ENCODE measurements around the gene RAB7A. TPM values are rescaled to one million over a fixed set of nuclear protein-coding genes. Genes with fewer than 3 reads are reported as not detected.
A peak's percentile ranks its signal among the peaks of the same experiment; 100 is the strongest.

Gene RAB7A
- 74.9 and 83.8 TPM in 2 replicates for total RNA-seq (2014; rRNA removed; shearing (Covaris generic))

DNA sequence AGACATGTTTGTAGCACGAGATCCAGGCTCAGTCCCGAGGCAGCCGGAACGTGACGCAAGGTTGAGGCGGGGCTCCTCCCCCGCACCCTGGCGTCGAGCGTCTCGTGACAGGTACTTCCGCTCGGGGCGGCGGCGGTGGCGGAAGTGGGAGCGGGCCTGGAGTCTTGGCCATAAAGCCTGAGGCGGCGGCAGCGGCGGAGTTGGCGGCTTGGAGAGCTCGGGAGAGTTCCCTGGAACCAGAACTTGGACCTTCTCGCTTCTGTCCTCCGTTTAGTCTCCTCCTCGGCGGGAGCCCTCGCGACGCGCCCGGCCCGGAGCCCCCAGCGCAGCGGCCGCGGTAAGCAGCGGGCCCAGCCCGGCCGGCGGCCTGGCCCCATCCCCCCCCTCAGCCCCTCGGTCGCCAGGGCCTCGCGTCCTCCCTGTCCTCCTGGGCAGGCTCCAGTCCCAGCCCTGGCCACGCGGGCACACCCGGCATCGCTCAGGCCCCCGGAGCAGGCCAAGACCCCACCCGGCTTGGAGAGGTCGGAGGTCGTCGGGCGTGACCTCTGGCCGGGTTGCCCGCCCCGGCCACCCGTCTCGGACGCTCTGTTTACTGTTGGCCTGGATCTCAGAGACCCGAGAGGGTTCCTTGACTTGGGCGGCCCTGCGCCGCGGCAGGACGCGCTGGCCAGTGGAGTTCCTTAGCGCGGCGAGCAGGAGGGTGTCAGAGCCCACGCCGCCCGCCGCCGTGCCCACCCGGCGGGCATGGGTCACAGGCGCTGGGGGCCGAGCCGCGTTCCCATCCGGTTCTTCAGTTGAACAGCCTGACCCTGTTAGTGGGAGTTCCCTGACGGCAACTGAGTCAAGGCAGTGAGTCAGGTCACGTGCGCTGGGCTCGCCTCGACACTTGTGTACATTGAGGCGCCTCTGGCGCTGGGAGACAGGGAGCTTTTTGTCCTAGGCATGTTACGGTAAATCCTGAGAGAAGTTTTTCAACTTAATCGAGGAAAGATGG is at the start of gene RAB7A:
TSS of gene RAB7A (plus strand) at position 161 of the 994 bp plus-strand sequence. CDS start 69,185 bp downstream, outside the sequence.
- H3K36me3 ChIP-seq = no peaks in the 10 kb centered on the region
- peak within 1 kb of the TSS; percentile 61 for H3K27ac ChIP-seq
- DNase-seq = peak; percentile 98
- no peaks in the 10 kb centered on the region for H3K9me3 ChIP-seq (replicated peaks)
- H3K4me3 ChIP-seq = peak within 1 kb of the TSS; percentile 71
- H3K4me1 ChIP-seq = peaks cover 8% of the 10 kb centered on the region
- H3K27me3 ChIP-seq = no peaks in the 10 kb centered on the region

GRCh38 chr3:128679338-128679737 is 46.6 kb upstream of the RAB7A start:
- Histone ChIP-seq H3K4me3 (no peak overlapping the region), H3K9me3 (replicated peaks) (no peaks in the 10 kb centered on the region), H3K27ac (no peak overlapping the region), H3K4me1 (no peaks in the 10 kb centered on the region), H3K36me3 (no peaks in the 10 kb centered on the region), H3K27me3 (no peaks in the 10 kb centered on the region)
- no peak for DNase-seq

GRCh38 chr3:128680603-128681368 is 45.2 kb upstream of the RAB7A start:
- Histone ChIP-seq H3K9me3 (replicated peaks) (no peaks in the 10 kb centered on the region), H3K27me3 (no peaks in the 10 kb centered on the region), H3K4me3 (peak overlapping the region; percentile 67), H3K27ac (peak overlapping the region; percentile 93), H3K36me3 (no peaks in the 10 kb centered on the region), H3K4me1 (no peaks in the 10 kb centered on the region)
- peak; percentile 99 for DNase-seq

- Histone ChIP-seq H3K4me1 (no peaks in the 10 kb centered on the region), H3K27ac (peak overlapping the region; percentile 93), H3K9me3 (replicated peaks) (no peaks in the 10 kb centered on the region), H3K27me3 (no peaks in the 10 kb centered on the region), H3K4me3 (peak overlapping the region; percentile 67), H3K36me3 (no peaks in the 10 kb centered on the region)
- DNase-seq = peak in 1 of 2 experiments; percentile 11
Measured at GRCh38 chr3:128681369-128681829, 44.6 kb upstream of the RAB7A start.

DNA sequence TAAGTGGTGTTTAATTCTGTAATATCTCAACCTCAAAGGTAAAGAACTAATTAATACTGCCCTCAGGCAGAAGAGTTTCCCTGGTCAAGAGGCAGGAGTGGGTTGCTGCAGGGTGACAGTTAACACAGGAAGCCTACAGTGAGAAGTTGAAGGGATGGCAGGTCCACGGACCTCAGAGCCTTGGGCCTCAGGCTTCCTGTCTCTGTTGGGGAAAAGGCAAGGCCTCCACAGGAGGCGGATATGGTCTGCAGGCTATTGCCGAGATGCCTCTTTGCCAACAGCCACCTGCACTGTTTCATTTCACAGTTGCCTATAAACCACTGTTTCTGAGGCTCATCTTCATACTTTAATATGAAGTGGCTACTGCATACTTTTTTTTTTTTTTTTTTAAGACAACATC is 42.0 kb upstream of the RAB7A start:
- Histone ChIP-seq H3K27ac (no peak overlapping the region), H3K9me3 (replicated peaks) (no peaks in the 10 kb centered on the region), H3K36me3 (no peaks in the 10 kb centered on the region), H3K4me3 (no peak overlapping the region), H3K4me1 (no peaks in the 10 kb centered on the region), H3K27me3 (no peaks in the 10 kb centered on the region)
- DNase-seq = no peak

GRCh38 chr3:128684986-128685726 is 40.8 kb upstream of the RAB7A start:
- no peaks in the 10 kb centered on the region for H3K4me1 ChIP-seq
- no peak overlapping the region for H3K27ac ChIP-seq
- no peak overlapping the region for H3K4me3 ChIP-seq
- H3K36me3 ChIP-seq = no peaks in the 10 kb centered on the region
- DNase-seq = no peak
- no peaks in the 10 kb centered on the region for H3K9me3 ChIP-seq (replicated peaks)
- no peaks in the 10 kb centered on the region for H3K27me3 ChIP-seq

DNA sequence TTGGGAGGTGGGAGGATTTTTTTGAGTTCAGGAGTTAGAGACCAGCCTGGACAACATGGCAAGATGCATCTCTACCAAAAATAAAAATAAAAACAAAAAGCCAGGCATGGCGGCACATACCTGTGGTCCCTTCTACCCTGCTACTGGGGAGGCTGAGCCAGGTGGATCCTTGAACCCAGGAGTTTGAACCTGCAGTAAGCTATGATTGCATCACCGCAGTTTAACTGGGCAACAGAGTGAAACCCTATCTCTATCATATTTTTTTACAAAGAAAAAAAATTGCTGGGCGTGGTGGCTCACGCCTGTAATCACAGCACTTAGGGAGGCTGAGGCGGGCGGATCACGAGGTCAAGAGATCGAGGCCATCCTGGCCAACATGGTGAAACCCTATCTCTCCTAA is 39.5 kb upstream of the RAB7A start:
- DNase-seq = no peak
- Histone ChIP-seq H3K36me3 (no peaks in the 10 kb centered on the region), H3K4me1 (no peaks in the 10 kb centered on the region)

DNA sequence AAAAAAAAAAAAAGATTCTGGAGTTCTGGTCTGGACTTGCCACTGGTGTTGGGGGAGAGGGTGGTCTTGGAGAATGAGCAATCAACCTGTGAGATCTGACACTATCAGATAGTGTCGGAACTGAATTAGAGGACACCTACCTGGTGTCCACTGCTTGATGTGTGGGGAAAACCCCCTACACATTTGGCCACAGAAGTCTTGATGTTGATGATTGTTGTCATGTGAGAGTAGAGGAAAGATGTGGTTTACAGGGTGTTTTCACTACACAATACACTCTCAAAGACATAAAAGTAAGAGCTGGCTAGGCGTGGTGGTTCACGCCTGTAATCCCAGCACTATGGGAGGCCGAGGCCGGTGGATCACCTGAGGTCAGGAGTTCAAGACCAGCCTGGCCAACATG is 36.9 kb upstream of the RAB7A start:
- Histone ChIP-seq H3K4me3 (no peak overlapping the region), H3K36me3 (no peaks in the 10 kb centered on the region), H3K9me3 (replicated peaks) (no peaks in the 10 kb centered on the region), H3K4me1 (no peaks in the 10 kb centered on the region), H3K27ac (no peak overlapping the region), H3K27me3 (no peaks in the 10 kb centered on the region)
- no peak for DNase-seq

More for the DNA sequence above, 39.5 kb upstream of the RAB7A start:
- no peak overlapping the region for H3K4me3 ChIP-seq
- H3K9me3 ChIP-seq (replicated peaks) = no peaks in the 10 kb centered on the region
- no peaks in the 10 kb centered on the region for H3K27me3 ChIP-seq
- no peak overlapping the region for H3K27ac ChIP-seq

DNA sequence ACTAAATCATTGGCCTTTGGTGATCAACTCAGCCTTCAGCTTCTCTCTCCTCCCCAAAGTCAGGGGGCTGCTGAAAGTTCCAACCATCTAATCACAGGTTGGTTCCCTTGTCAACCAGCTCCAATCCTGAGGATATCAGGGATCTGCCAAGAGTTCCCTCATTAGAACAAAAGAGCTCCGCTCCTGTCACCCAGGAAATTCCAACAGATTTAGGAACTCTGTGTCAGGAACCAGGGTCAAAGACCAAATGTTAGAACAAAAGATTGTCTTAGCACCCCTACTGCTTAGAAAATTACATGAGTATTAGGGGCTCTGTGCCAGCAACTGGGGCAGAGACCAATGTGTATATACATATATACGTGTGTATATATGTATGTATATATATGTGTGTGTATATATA is 32.3 kb upstream of the RAB7A start:
- H3K27ac ChIP-seq = no peak overlapping the region
- no peak for DNase-seq
- no peaks in the 10 kb centered on the region for H3K4me1 ChIP-seq
- H3K27me3 ChIP-seq = no peaks in the 10 kb centered on the region
- H3K9me3 ChIP-seq (replicated peaks) = no peaks in the 10 kb centered on the region
- no peaks in the 10 kb centered on the region for H3K36me3 ChIP-seq
- no peak overlapping the region for H3K4me3 ChIP-seq

GRCh38 chr3:128697341-128697740 is 28.6 kb upstream of the RAB7A start:
- no peaks in the 10 kb centered on the region for H3K27me3 ChIP-seq
- H3K4me3 ChIP-seq = no peak overlapping the region
- H3K36me3 ChIP-seq = no peaks in the 10 kb centered on the region
- H3K9me3 ChIP-seq (replicated peaks) = no peaks in the 10 kb centered on the region
- H3K4me1 ChIP-seq = no peaks in the 10 kb centered on the region
- H3K27ac ChIP-seq = no peak overlapping the region
- no peak for DNase-seq

DNA sequence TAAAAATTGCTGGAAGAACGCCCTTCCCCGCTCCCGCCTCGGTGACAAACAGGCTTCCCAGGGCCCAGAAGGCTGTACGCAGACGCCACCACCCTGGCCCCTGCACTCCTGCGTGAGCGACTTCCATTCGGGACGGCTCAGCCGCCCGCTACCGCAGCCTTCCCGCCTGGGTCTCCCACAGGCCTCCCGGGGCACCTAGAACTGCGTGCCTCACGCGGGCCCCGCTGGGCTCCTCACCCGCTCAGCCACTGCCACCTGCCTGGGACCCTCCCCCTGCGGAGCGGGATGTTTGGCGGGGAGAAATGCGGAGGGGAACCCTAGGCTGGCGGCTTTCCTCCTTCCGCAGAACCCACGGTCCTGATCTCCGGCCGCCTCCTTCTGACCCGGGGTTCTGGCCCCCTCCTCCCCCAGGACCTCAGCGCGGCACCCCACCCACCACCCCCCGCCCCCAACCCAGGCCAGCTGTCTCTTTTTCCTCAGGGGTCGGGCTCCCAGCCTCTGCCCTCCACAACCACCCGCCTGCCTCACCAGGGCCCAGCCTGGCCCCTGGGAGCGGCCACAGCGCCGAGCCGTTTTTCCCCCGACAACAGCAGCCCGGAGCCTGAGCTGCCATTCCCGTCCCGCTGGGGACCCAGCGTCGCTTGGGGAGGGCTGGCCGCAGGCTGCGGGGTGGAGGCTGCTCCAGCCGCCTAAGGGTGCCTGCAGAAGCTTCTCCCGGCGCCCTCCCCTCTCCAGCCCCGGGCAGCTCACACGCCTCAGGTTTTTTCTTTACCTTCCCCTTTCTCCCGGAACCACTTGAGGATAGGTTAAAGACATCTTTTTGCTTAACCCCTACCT is 27.6 kb upstream of the RAB7A start:
- H3K36me3 ChIP-seq = no peaks in the 10 kb centered on the region
- no peak for DNase-seq
- H3K4me3 ChIP-seq = no peak overlapping the region
- no peaks in the 10 kb centered on the region for H3K27me3 ChIP-seq
- no peaks in the 10 kb centered on the region for H3K4me1 ChIP-seq
- no peaks in the 10 kb centered on the region for H3K9me3 ChIP-seq (replicated peaks)
- no peak overlapping the region for H3K27ac ChIP-seq

GRCh38 chr3:128701342-128702212 is 24.4 kb upstream of the RAB7A start:
- Histone ChIP-seq H3K4me1 (no peaks in the 10 kb centered on the region), H3K27ac (no peak overlapping the region), H3K9me3 (replicated peaks) (no peaks in the 10 kb centered on the region), H3K4me3 (no peak overlapping the region), H3K27me3 (no peaks in the 10 kb centered on the region), H3K36me3 (no peaks in the 10 kb centered on the region)
- no peak for DNase-seq

DNA sequence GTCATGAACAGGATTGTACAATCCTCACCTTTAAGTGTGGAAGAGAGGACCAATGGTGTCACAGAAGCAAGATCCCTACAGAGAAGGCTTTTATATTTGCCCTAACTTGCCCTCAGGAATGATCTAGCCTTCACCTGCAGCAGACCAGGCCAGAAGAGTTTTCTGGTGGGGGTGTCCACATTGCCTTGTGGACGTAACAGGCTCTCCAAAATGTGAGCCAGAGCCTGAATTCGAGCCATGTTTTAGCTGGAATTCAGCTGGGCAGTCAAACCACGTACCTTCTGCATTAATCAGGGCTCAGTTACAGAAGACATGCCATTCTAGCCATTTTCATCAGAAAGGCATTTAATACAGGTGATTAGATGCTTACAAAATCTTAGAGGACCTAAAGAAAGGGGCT is 23.6 kb upstream of the RAB7A start:
- DNase-seq = no peak
- Histone ChIP-seq H3K4me1 (no peaks in the 10 kb centered on the region), H3K36me3 (no peaks in the 10 kb centered on the region), H3K27ac (no peak overlapping the region), H3K9me3 (replicated peaks) (no peaks in the 10 kb centered on the region), H3K27me3 (no peaks in the 10 kb centered on the region), H3K4me3 (no peak overlapping the region)

Data from SJCRH30 (cell line).